ENCODE data around the gene SGCD.

The SGCD gene

GRCh38 chr5:156774273-156774672, 447.3 kb downstream of the SGCD start:
- H3K4me3 ChIP-seq (ENCODE audit: low read length): no peak overlapping the region
- DNase-seq (ENCODE audit: low read depth): no peak
- TF ChIP-seq, protein P1, sequence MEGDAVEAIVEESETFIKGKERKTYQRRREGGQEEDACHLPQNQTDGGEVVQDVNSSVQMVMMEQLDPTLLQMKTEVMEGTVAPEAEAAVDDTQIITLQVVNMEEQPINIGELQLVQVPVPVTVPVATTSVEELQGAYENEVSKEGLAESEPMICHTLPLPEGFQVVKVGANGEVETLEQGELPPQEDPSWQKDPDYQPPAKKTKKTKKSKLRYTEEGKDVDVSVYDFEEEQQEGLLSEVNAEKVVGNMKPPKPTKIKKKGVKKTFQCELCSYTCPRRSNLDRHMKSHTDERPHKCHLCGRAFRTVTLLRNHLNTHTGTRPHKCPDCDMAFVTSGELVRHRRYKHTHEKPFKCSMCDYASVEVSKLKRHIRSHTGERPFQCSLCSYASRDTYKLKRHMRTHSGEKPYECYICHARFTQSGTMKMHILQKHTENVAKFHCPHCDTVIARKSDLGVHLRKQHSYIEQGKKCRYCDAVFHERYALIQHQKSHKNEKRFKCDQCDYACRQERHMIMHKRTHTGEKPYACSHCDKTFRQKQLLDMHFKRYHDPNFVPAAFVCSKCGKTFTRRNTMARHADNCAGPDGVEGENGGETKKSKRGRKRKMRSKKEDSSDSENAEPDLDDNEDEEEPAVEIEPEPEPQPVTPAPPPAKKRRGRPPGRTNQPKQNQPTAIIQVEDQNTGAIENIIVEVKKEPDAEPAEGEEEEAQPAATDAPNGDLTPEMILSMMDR (IDR thresholded peaks at IDR 0.05; ENCODE audit: insufficient read depth, low read depth, low read length, missing control alignments): no peak

DNA sequence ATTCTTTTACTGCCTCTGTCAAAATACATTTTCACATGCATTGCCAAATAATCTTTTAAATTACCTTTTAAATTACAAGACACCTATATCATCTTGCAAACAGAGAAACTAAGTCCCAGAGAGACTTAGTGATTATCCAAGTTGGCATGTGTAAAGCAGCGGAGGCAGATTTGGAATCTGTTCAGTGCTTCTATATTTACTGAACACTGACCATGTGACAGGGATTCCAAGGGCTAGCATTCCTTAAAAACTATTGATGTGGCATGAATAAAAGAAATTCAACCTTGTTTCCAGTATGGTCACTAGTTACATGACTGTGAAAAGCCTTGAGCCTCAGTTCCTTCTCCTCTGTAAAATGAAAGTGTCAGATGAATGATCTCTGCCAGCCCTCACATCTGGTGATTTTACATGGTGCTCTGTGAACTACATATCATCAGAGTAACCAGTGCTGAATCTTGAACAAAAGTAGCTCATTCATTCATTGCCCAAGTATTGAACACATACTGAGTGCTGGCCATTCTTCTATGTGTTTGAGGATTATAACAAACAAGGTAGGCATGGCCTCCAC, 451.3 kb downstream of the SGCD start:
- no peak overlapping the region for H3K4me3 ChIP-seq (ENCODE audit: low read length)
- TF ChIP-seq, protein P1 (IDR thresholded peaks at IDR 0.05; ENCODE audit: insufficient read depth, low read depth, low read length, missing control alignments): no peak
- DNase-seq (ENCODE audit: low read depth): no peak

DNA sequence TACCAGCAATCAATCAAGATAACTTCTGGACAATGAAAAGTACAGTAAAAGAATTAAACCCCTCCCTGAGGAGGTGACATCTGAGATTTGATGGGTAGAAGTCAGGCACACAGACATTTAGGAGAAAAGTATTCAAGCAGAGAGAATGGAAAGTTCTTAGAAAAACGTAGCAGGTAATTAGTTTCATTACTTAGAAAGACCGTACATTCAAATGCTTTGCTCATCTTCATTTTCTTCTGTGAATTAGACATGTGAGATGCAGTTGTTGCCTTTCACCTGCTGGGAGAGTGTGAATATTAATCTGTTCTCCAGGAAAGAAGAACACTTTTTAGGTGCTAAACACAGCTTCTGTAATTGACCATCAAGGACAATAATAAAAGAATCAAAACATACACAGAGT, 451.8 kb downstream of the SGCD start:
- DNase-seq (ENCODE audit: low read depth): no peak
- no peak overlapping the region for H3K4me3 ChIP-seq (ENCODE audit: low read length)
- TF ChIP-seq, protein P1 (IDR thresholded peaks at IDR 0.05; ENCODE audit: insufficient read depth, low read depth, low read length, missing control alignments): no peak

DNA sequence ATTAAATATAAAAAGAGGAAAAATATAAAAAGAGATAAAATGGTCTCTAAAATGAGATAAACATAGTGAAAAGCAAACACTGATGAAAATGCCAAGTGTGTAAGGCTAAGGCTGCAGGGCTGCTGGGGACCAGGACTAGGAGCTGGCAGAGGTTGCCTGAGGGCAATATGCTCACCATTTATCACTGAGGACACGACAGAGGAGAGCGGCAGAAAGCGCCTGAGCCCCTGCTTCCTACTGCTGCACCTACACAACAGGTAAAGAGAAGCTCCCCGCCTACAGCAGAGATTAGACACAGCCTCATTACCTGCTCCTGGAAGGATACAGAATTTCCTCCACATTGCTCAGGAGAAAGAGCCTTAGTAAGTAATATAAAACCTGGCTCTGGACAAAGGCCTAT, 452.5 kb downstream of the SGCD start:
- TF ChIP-seq, protein P1 (IDR thresholded peaks at IDR 0.05; ENCODE audit: insufficient read depth, low read depth, low read length, missing control alignments): no peak
- no peak overlapping the region for H3K4me3 ChIP-seq (ENCODE audit: low read length)
- DNase-seq (ENCODE audit: low read depth): no peak

GRCh38 chr5:156783092-156783491, 456.1 kb downstream of the SGCD start:
- DNase-seq (ENCODE audit: low read depth): no peak
- TF ChIP-seq, protein P1 (IDR thresholded peaks at IDR 0.05; ENCODE audit: insufficient read depth, low read depth, low read length, missing control alignments): no peak

DNA sequence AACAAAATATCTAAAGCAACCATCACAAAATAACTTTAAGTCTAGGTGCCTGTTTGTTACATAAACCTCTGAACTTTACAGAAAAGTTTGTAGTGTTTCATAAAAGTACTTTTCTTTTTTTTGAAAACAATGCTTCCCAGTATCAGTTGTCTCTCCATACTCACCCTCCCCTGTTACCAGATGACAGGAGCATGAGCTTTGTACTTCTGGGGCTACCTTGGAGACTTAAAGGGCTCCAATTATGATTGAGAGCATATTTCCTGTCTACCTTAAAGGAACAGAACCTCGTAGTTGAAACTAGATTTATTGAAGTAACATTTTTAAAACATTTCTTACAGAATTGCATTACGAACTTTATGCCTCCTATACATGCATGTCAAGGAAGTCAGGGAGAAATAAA, 467.7 kb downstream of the SGCD start:
- no peak for DNase-seq (ENCODE audit: low read depth)

More at GRCh38 chr5:156783092-156783491, 456.1 kb downstream of the SGCD start:
- H3K4me3 ChIP-seq (ENCODE audit: low read length): no peak overlapping the region

DNA sequence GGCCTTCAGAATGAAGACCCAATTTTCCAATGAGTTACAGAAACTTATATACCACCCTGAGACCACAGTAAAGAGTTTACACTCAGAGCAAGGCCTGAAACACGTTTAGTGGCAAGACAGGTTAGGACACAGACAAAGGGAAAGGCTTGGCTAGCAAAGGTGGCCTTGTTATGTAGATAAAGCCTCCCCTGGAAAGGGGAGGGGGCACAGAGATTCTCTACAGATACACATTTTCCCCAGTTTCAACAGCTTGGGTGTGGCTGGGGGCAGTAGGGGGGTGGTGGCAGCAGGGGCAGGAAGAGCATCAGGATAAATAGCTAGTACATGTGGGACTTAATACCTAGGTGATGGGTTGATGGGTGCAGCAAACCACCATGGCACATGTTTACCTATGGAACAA, 471.2 kb downstream of the SGCD start:
- TF ChIP-seq, protein P1 (IDR thresholded peaks at IDR 0.05; ENCODE audit: insufficient read depth, low read depth, low read length, missing control alignments): no peak
- H3K4me3 ChIP-seq (ENCODE audit: low read length): no peak overlapping the region
- DNase-seq (ENCODE audit: low read depth): no peak

More for the DNA sequence above, 467.7 kb downstream of the SGCD start:
- no peak overlapping the region for H3K4me3 ChIP-seq (ENCODE audit: low read length)
- TF ChIP-seq, protein P1 (IDR thresholded peaks at IDR 0.05; ENCODE audit: insufficient read depth, low read depth, low read length, missing control alignments): no peak

Measured in epithelial cell of esophagus (primary cell).